Lower lobe of right lung (tissue), 2 donors: ENCODE results near the gene VMP1. TPM values are rescaled to one million over a fixed set of nuclear protein-coding genes. Genes with fewer than 3 reads are reported as not detected.
A peak's percentile ranks its signal among the peaks of the same experiment; 100 is the strongest.

ENCODE experiments used
- ATAC-seq, 2 donors: fragments of 200-7000 bp; cut with Tn5 transposase; one replicate each; pipeline ENCODE4 v1.9.1; 2020 to 2022; ENCODE audit warnings: mild to moderate bottlenecking in 2 of 2, moderate library complexity in 2 of 2
- DNase-seq: peaks from one replicate; pipeline ENCODE4 v3.0.0-alpha.2; 2020
- H3K27ac ChIP-seq: fragments of 200-600 bp; one replicate; pipeline ENCODE4 v1.8.0; 2022
- H3K27me3 ChIP-seq: fragments of 200-600 bp; one replicate; pipeline ENCODE4 v1.8.0; 2022; ENCODE audit warnings: low read depth
- H3K36me3 ChIP-seq: fragments of 200-600 bp; one replicate; pipeline ENCODE4 v1.8.0; 2022; ENCODE audit warnings: mild to moderate bottlenecking
- H3K4me1 ChIP-seq: fragments of 200-600 bp; one replicate; pipeline ENCODE4 v1.8.0; 2022
- H3K4me3 ChIP-seq: fragments of 200-600 bp; one replicate; pipeline ENCODE4 v1.8.0; 2022; ENCODE audit warnings: mild to moderate bottlenecking
- H3K9me3 ChIP-seq: fragments of 200-600 bp; one replicate; pipeline ENCODE4 v1.8.0; 2022
- CTCF ChIP-seq: fragments of 200-600 bp; IDR thresholded peaks from one replicate; pipeline ENCODE4 v1.8.0; 2022; ENCODE audit warnings: antibody characterized with exemption, mild to moderate bottlenecking
- intact Hi-C: fragments of 100-400 bp; cut with DNase I; formaldehyde crosslinking; loops from one replicate; pipeline ENCODE4 v1.11.0; 2022
- total RNA-seq: library from RNA; stranded (reverse); fragmentation: NEBNext Ultra II Directional; extraction: Animal tissue kit (Norgen Biotek cat#: 25700); gene quantifications from one replicate; pipeline ENCODE4 v1.2.1, GENCODE V29; 2021
- donor health status: DM: no; HTN: yes; CAD: no; lungs with severe emphysema.

Gene VMP1
- total RNA-seq, 1 donor from 2014 or later: 176 TPM

- peaks cover 13% of the 10 kb centered on the region for H3K36me3 ChIP-seq
- H3K27ac ChIP-seq: peak overlapping the region; percentile 37
- DNase-seq: no peak
- H3K27me3 ChIP-seq: no peaks in the 10 kb centered on the region
- H3K9me3 ChIP-seq: no peaks in the 10 kb centered on the region
- intact Hi-C loops: no loop called here
- H3K4me1 ChIP-seq: peaks cover 38% of the 10 kb centered on the region
- no peak for ATAC-seq
- TF ChIP-seq CTCF: no peak
- no peak overlapping the region for H3K4me3 ChIP-seq
Observed at GRCh38 chr17:59766491-59766890, 59.0 kb downstream of the VMP1 start.

- Histone ChIP-seq H3K4me3 (no peak overlapping the region), H3K9me3 (no peaks in the 10 kb centered on the region), H3K27ac (peak overlapping the region; percentile 37), H3K27me3 (no peaks in the 10 kb centered on the region), H3K4me1 (peaks cover 38% of the 10 kb centered on the region), H3K36me3 (peaks cover 13% of the 10 kb centered on the region)
- DNase-seq (no peak), ATAC-seq (no peak)
- intact Hi-C loops: no loop called here
- TF ChIP-seq CTCF: no peak
Observed at GRCh38 chr17:59767176-59767575, 59.7 kb downstream of the VMP1 start.

GRCh38 chr17:59769887-59770286 lies 62.4 kb downstream of the VMP1 start:
- no peaks in the 10 kb centered on the region for H3K9me3 ChIP-seq
- H3K27ac ChIP-seq: peak overlapping the region; percentile 22
- H3K4me3 ChIP-seq: no peak overlapping the region
- H3K36me3 ChIP-seq: peaks cover 21% of the 10 kb centered on the region
- intact Hi-C loops: no loop called here
- no peaks in the 10 kb centered on the region for H3K27me3 ChIP-seq
- peaks cover 31% of the 10 kb centered on the region for H3K4me1 ChIP-seq
- TF ChIP-seq CTCF: no peak
- DNase-seq (no peak), ATAC-seq (peak in 1 of 2 donors; percentile 53)

- Histone ChIP-seq H3K36me3 (peaks cover 21% of the 10 kb centered on the region), H3K4me3 (no peak overlapping the region), H3K27me3 (no peaks in the 10 kb centered on the region), H3K9me3 (no peaks in the 10 kb centered on the region), H3K27ac (no peak overlapping the region), H3K4me1 (peaks cover 31% of the 10 kb centered on the region)
- ATAC-seq (no peak), DNase-seq (no peak)
- intact Hi-C loops: no loop called here
- TF ChIP-seq CTCF: no peak
Observed at GRCh38 chr17:59771093-59771492, 63.6 kb downstream of the VMP1 start.

- peaks cover 37% of the 10 kb centered on the region for H3K36me3 ChIP-seq
- TF ChIP-seq CTCF: no peak
- H3K9me3 ChIP-seq: peaks cover 4% of the 10 kb centered on the region
- H3K27me3 ChIP-seq: no peaks in the 10 kb centered on the region
- H3K27ac ChIP-seq: no peak overlapping the region
- H3K4me1 ChIP-seq: no peaks in the 10 kb centered on the region
- no peak for DNase-seq
- no peak overlapping the region for H3K4me3 ChIP-seq
- intact Hi-C loops: no loop called here
- ATAC-seq: no peak
Observed at GRCh38 chr17:59775786-59776350, 68.4 kb downstream of the VMP1 start.
